HG03558 (cell line): ENCODE results near the gene BFAR.
"Not testable (repeated sequence)": the region's sequence is repeated elsewhere in the genome, so short reads cannot be mapped to it uniquely, and the experiment has no call there.

ENCODE experiments used
- ATAC-seq: cut with Tn5 transposase; IDR thresholded peaks from one replicate; pipeline ENCODE4 v1.9.1; 2021; ENCODE audit warnings: moderate number of reproducible peaks; ENCODE audit not compliant: unreplicated experiment; ENCODE audit errors: extremely low read depth

The BFAR gene

DNA sequence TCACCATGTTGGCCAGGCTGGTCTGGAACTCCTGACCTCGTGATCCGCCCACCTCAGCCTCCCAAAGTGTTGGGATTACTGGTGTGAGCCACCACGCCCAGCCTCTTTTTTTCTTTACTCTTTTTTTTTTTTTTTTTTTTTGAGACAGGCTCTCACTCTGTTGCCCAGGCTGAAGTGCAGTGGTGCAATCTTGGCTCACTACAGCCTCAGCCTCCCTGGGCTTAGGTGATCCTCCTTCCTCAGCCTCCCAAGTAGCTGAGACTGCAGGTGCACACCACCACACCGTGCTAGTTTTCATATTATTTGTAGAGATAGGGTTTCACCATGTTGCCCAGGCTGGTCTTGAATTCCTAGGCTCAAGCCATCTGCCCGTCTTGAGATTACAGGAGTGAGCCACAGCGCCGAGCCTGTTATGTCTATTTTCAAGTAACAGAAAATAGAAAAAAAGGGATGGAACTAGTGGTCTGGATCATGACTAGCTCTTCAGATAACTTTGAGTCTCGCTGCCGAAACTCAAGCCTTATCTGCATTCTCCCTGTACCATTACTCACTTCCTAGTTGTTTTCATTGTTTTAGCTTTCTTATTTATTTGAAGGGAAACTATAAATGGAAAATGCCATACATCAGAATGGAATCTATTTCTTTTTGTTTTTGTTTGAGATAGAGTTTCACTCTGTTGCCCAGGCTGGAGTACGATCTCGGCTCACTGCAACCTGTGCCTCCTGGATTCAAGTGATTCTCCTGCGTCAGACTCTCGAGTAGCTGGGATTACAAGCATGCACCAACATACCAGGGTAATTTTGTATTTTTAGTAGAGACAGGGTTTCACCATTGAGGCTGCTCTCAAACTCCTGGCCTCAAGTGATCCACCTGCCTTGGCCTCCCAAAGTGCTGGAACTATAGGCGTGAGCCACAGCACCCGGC is 53.4 kb downstream of the BFAR start:
- ATAC-seq, result not testable (repeated sequence)

GRCh38 chr16:14694129-14694528 is 61.4 kb downstream of the BFAR start, which contains the start of gene PLA2G10:
Gene PLA2G10, minus strand, starts transcription at chr16:14694308. Its CDS starts 79 bp downstream, at chr16:14694229.
- ATAC-seq, result not testable (repeated sequence)

GRCh38 chr16:14701859-14702258 is 69.1 kb downstream of the BFAR start:
- not testable (repeated sequence) for ATAC-seq

DNA sequence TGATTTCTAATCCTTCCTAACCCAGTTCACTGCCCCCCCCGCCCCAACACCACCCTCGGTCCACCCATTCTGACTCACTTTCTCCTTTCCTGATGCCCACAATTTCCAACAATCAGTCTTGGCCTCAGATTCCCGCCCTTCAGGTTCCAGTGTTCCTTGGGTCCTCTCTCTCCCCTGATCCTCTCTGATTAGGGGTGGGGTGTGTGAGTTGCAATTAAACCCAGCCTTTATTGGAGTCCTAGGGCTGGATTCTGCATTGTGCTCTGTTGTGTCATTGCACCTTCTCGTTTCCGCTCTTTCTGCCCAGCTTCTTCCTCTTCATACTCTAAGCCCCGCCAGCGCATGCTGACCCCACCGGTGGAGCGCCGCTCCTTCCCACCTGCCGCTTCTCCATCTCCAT is 69.9 kb downstream of the BFAR start:
- not testable (repeated sequence) for ATAC-seq

DNA sequence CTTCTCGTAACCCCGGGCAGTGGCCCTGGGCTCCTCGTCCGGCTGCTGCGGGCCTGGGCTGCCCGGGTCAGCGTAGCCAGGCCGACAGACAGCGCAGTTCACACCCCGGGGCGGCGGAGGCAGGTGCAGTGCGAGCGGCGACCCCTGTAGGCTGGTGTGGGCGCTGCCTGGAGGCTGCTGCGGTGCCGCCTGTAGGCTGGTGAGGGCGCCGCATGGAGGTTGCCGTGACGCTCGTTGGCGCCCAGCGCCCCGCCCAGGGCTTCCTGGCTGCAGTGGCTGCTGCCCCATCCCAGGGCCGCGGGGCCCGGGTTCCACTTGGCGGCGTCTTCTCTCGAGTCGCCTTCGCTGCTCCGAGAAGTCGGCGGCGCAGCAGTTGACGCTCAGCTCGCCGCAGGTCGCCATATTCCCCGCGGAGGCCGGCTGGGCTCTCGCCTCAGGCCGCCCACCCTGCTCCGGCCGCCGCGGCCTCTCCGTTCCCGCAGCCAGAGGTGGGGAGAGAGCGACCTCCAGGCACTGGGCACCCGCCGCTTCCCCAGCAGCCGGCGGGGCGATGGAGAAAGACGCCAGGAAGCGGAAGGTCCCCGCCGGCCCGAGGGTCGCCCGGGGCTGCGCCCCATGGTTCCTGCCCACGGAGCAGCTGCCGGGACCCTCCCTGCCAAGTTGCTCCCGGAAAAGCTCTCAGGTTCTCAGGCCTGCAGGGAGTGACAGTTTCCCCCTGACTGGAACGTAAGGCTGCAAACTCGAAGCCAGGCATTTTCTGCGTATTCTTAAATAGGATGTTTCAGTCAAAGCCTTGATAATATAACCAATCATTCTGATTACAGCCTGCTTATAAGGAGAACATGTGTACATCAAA is 70.6 kb downstream of the BFAR start, which contains the start of gene NPIPA3:
Gene NPIPA3 (plus strand): TSS at position 256 of the 856 bp plus-strand sequence. CDS start 5,533 bp downstream, outside the sequence.
- peak; percentile 87 for ATAC-seq
